HG03354 (cell line): ENCODE data around the gene POLR2H.
A peak's percentile ranks its signal among the peaks of the same experiment; 100 is the strongest.
"Not testable (repeated sequence)": the region's sequence is repeated elsewhere in the genome, so short reads cannot be mapped to it uniquely, and the experiment has no call there.

ENCODE experiments used
- ATAC-seq: cut with Tn5 transposase; IDR thresholded peaks from one replicate; pipeline ENCODE4 v1.9.1; 2021; ENCODE audit warnings: mild to moderate bottlenecking; ENCODE audit not compliant: unreplicated experiment, poor library complexity, severe bottlenecking

Gene POLR2H

DNA sequence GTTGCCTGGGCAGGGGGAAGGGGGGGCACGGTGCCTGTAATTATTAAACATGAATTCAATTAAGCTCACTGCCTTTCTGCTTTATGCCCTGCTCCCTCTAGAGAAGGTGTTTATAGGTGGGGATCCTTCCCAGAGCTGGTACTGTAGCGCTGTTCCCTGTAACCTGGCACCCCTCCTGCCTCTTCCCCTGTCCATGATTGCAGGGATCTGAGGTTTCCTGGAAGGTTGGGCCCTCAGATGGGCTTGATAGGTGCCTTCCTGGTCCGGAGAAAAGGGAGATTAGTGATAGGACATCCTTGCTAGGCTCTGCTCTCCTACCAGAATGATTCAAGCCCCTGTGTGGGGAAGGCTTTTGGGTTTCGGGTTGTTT is 26.2 kb upstream of the POLR2H start:
- peak; percentile 6 for ATAC-seq

- peak; percentile 77 for ATAC-seq
These were observed 25.6 kb upstream of the POLR2H start for GRCh38 chr3:184335661-184336546.

- ATAC-seq, result peak; percentile 2
These were observed 24.7 kb upstream of the POLR2H start for GRCh38 chr3:184336547-184337398.

DNA sequence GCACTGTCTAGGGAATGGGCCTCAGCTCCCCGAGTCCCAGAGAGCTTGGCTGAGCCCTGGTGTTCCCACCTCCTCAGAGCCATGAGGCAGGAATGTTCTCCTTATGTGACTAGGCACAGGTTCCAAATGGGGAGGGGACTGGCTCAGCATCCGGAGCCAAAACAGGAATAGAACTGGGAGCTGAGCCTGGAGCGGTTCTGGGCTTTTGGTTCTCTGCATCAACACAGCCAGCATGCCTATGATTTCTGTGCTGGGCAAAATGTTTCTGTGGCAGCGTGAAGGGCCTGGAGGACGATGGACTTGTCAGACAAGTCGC is 24.2 kb upstream of the POLR2H start, which contains the start of gene FAM131A:
Gene FAM131A (plus strand): TSS at position 202 of the 316 bp plus-strand sequence. CDS start 31 bp downstream, at position 233.
- ATAC-seq, result no peak

GRCh38 chr3:184337981-184338380 is 23.5 kb upstream of the POLR2H start:
- ATAC-seq, result no peak

GRCh38 chr3:184338511-184338945 is 23.0 kb upstream of the POLR2H start:
- ATAC-seq, result no peak

GRCh38 chr3:184339001-184339400 is 22.5 kb upstream of the POLR2H start:
- ATAC-seq, result no peak

GRCh38 chr3:184339451-184340135 is 21.9 kb upstream of the POLR2H start:
- not testable (repeated sequence) for ATAC-seq

- no peak for ATAC-seq
These were observed 19.6 kb upstream of the POLR2H start for GRCh38 chr3:184341925-184342324.

DNA sequence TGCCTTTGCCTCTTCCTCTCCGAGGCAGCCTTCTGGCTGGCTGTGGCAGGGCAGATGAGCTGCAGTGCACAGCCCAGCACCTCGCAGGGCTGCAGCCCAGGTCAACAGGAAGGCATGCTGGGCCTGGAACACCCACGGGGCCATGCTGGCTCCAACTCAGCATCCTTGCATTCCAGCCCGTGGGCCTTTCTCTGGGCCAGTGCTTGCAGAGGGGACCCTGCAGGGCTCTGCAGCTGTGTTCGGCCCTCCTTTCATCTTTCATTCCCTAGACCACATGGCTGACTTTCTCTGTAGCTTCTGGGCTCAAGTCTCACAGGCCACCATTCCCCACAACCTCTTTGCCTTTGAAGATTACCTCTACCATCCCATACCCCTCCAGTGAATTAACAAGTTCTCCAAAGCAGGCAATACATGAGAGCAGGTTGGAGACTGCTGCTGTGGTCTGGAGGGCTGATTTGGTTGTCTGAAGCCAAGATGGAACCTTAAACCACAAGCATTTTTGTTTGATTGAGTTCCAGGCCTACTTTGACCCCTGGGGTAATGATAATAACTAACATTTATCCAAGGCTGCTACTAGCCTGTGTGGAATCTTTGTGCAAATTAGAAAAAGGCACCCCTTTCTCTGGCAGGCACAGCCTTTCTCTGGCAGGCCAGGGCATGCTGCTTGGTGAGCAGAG is 18.2 kb upstream of the POLR2H start:
- ATAC-seq, result no peak

DNA sequence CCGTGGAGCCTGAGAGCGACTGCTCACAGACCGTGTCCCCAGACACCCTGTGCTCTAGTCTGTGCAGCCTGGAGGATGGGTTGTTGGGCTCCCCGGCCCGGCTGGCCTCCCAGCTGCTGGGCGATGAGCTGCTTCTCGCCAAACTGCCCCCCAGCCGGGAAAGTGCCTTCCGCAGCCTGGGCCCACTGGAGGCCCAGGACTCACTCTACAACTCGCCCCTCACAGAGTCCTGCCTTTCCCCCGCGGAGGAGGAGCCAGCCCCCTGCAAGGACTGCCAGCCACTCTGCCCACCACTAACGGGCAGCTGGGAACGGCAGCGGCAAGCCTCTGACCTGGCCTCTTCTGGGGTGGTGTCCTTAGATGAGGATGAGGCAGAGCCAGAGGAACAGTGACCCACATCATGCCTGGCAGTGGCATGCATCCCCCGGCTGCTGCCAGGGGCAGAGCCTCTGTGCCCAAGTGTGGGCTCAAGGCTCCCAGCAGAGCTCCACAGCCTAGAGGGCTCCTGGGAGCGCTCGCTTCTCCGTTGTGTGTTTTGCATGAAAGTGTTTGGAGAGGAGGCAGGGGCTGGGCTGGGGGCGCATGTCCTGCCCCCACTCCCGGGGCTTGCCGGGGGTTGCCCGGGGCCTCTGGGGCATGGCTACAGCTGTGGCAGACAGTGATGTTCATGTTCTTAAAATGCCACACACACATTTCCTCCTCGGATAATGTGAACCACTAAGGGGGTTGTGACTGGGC is 16.8 kb upstream of the POLR2H start:
- ATAC-seq, result no peak

DNA sequence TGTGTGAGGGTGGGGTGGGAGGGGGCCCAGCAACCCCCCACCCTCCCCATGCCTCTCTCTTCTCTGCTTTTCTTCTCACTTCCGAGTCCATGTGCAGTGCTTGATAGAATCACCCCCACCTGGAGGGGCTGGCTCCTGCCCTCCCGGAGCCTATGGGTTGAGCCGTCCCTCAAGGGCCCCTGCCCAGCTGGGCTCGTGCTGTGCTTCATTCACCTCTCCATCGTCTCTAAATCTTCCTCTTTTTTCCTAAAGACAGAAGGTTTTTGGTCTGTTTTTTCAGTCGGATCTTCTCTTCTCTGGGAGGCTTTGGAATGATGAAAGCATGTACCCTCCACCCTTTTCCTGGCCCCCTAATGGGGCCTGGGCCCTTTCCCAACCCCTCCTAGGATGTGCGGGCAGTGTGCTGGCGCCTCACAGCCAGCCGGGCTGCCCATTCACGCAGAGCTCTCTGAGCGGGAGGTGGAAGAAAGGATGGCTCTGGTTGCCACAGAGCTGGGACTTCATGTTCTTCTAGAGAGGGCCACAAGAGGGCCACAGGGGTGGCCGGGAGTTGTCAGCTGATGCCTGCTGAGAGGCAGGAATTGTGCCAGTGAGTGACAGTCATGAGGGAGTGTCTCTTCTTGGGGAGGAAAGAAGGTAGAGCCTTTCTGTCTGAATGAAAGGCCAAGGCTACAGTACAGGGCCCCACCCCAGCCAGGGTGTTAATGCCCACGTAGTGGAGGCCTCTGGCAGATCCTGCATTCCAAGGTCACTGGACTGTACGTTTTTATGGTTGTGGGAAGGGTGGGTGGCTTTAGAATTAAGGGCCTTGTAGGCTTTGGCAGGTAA is 16.0 kb upstream of the POLR2H start:
- no peak for ATAC-seq

DNA sequence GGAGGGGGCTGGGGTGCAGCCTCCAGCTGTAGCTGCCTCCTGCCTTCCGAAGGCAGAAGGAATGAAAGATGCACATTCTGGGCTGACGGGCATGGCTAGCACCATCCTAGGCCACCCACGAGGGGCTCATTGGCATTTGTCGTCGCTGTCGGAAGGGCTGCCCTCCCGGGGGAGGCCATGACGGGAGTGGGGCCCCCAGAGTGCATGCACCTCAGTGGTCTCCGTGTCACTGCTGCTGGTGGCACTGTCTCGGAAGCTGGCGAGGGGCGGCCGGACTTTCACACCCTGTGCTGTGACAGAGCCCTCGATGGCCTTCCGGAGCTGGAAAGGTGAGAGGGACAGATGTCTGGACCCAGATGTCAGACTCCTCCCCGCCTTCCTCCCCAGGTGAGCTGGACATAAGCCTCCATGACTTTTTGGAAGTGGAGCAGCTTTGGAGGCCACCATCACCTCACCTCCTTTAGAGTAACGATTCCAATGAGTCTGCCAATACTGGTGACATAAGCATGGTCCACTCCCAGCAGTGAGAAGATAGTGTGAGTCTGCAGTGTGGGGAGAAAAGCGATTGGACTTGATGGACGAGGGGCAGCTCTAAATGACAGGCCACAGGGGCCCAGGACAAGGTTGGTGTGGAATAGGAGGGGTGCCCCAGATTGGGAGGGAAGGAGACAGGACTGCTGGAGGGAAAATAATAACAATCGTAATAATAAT is 14.9 kb upstream of the POLR2H start:
- ATAC-seq, result no peak

DNA sequence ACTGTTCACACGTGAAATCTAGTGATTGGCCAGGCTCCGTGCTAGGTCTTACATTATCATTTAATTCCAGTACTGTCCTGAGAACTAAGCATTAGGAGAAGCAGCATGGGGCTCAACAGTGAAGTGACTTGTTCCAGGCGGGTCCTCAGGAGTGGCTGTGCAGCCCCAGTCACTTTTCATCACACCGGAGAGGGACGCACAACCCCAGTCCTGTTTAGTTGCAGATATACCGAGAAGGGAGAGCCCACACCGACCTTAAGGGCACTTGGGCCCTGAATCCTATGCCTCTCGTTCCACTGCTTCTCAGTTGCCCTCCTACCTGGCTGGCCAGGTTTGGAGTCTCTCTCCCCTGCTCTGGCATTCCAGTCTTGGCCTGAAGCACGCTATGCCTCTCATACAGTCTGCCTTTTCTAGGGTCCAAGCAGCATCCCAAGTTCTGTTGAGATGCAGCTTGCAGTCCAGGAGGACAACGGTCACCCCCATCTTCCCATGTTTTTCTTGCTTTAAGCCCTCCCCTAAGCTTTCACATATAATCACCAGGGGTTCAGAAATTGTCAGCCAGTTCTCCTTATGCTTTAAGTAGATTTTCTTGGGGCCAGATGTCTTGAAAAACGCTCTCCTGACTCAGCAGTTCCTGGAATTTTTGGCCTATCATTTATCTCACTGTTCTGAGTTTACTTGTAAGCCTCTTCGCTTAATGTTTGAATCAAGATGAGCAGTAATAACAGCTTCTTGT is 14.0 kb upstream of the POLR2H start:
- no peak for ATAC-seq

DNA sequence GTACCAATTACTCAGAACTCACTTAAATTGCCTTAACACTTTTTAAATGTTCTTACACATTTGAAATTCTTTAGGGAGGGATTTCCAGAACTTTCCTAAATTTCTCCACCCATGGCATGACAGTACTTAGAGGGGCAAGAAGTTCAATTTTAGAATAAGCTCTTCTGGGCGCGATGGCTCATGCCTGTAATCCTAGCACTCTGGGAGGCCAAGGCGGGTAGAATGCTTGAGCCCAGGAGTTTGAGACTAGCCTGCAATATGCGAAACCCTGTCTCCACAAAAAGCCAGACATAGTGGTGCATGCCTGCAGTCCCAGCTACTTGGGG is 13.5 kb upstream of the POLR2H start:
- no peak for ATAC-seq

GRCh38 chr3:184349563-184350470 is 11.7 kb upstream of the POLR2H start:
- ATAC-seq, result no peak
